PC-9 (cell line): Measurements from ENCODE around the gene LMOD1.

Experiments used
- EZH2 ChIP-seq: fragments of 200-600 bp; sonication (generic); IDR thresholded peaks from 2 replicates; pipeline ENCODE4 v1.8.0; 2017; ENCODE audit warnings: antibody characterized with exemption, low read depth
- TF ChIP-seq, protein P1 (sequence below): fragments of 200-600 bp; sonication (generic); conservative IDR thresholded peaks from 2 replicates; pipeline ENCODE4 v1.6.1; 2017; ENCODE audit warnings: mixed run types, antibody characterized with exemption, mild to moderate bottlenecking, moderate library complexity

DNA sequence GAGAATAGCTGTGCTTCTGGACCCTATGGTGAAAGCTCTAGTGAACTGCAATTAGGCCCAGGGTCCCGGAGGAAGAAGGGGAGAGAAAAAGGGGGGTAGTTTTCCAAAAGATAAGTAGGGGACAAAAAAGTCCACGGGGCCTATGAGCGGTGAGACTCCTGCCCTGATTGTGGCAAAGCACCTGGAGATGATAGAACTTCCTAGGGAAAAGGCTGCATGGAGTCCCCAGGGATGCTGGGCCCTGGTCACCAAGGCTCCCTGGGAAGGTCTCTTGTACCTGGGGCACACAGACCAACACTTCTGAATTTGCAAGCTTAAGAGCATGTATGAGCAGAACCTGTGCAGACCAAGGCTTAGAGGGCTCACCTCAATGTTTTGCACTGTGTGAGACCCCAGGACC, 63.1 kb downstream of the LMOD1 start:
- TF ChIP-seq, protein P1, sequence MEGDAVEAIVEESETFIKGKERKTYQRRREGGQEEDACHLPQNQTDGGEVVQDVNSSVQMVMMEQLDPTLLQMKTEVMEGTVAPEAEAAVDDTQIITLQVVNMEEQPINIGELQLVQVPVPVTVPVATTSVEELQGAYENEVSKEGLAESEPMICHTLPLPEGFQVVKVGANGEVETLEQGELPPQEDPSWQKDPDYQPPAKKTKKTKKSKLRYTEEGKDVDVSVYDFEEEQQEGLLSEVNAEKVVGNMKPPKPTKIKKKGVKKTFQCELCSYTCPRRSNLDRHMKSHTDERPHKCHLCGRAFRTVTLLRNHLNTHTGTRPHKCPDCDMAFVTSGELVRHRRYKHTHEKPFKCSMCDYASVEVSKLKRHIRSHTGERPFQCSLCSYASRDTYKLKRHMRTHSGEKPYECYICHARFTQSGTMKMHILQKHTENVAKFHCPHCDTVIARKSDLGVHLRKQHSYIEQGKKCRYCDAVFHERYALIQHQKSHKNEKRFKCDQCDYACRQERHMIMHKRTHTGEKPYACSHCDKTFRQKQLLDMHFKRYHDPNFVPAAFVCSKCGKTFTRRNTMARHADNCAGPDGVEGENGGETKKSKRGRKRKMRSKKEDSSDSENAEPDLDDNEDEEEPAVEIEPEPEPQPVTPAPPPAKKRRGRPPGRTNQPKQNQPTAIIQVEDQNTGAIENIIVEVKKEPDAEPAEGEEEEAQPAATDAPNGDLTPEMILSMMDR: no peak
- TF ChIP-seq EZH2: no peak
